ENCODE results near the gene GADL1. TPM values are rescaled to one million over a fixed set of nuclear protein-coding genes. Genes with fewer than 3 reads are reported as not detected.

Gene GADL1
- total RNA-seq, 4 donors from 2014 or later: not detected

DNA sequence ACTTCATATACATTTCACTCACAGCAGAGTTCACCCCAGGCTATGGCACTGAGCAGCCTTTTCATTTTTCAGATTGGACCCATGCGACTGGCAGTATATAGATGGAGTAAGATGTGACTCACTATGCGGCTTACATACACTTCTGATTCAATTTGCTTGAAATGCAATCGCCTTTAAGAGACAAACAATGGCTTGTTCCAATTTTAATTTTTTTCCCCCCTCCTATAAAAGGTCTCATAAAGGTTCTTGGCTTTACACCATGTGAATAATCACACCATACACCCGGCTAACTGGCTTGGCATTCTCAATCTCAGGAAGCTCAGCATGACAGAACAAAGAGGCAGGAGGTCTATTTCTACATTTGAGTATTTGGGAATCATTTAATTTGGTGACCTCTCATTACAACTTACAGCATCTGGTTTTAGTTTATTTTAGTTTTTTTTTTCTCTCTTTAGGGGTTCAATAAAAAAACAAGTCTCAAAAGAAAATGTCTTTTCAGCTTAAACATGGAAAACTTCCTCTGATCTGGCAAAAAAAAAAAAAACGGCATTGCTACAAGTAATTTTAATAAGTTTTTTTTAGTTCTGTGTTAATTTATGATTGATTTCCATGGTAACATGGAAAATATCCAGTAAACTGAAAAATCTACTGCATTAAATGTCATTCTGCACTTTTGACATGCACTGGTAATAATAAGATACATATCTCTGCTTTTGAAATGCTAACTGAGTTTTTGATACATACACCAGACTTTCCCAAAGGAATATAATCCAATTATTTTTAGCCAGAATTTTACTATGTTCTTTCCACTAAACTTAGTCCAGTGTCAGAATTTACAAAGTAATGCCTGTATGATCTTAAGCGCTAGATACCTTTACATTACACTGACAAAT, 38.8 kb downstream of the GADL1 start:
- no peak for DNase-seq
- TF ChIP-seq POLR2A (IDR thresholded peaks at IDR 0.05): no peak
- TF ChIP-seq, protein P1, sequence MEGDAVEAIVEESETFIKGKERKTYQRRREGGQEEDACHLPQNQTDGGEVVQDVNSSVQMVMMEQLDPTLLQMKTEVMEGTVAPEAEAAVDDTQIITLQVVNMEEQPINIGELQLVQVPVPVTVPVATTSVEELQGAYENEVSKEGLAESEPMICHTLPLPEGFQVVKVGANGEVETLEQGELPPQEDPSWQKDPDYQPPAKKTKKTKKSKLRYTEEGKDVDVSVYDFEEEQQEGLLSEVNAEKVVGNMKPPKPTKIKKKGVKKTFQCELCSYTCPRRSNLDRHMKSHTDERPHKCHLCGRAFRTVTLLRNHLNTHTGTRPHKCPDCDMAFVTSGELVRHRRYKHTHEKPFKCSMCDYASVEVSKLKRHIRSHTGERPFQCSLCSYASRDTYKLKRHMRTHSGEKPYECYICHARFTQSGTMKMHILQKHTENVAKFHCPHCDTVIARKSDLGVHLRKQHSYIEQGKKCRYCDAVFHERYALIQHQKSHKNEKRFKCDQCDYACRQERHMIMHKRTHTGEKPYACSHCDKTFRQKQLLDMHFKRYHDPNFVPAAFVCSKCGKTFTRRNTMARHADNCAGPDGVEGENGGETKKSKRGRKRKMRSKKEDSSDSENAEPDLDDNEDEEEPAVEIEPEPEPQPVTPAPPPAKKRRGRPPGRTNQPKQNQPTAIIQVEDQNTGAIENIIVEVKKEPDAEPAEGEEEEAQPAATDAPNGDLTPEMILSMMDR (IDR thresholded peaks at IDR 0.05): no peak
- WGBS, 2 donors: 35 to 39% methylated on average over 6 of the region's 6 CpGs
- no peak overlapping the region for H3K4me3 ChIP-seq
- no peak overlapping the region for H3K27ac ChIP-seq
- no peaks in the 10 kb centered on the region for H3K9me3 ChIP-seq
- peaks cover 0 to 11% (median 9%) of the 10 kb centered on the region in 3 donors for H3K4me1 ChIP-seq
- H3K36me3 ChIP-seq: no peaks in the 10 kb centered on the region
- intact Hi-C loops (cut with DNase I): no loop called here
- H3K27me3 ChIP-seq: no peaks in the 10 kb centered on the region

DNA sequence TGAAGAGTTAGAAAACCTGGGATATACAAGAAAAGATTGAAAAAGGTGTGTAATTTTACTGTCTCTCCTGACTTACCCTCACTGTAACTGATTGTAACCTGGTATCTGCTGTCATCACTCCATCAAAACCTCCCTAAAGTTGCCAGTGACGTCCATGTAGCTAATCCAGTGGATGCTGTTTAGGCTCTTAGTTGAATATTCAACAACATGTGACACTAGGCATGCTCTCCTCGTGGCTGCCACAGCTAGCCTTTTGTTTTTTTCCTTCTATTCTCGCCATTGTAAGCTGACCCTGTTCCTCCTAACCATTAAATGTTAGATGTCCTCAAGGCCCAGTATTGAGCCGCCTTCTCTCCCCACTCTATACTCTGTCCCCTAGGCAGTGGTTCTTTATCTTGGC, 41.6 kb downstream of the GADL1 start:
- H3K36me3 ChIP-seq: no peaks in the 10 kb centered on the region
- TF ChIP-seq, protein P1 (IDR thresholded peaks at IDR 0.05): no peak
- TF ChIP-seq POLR2A (IDR thresholded peaks at IDR 0.05): no peak
- peaks cover 0 to 11% (median 9%) of the 10 kb centered on the region in 3 donors for H3K4me1 ChIP-seq
- intact Hi-C loops (cut with DNase I): no loop called here
- no peak overlapping the region for H3K4me3 ChIP-seq
- no peaks in the 10 kb centered on the region for H3K27me3 ChIP-seq
- no peak for DNase-seq
- WGBS, 2 donors: 75 to 78% methylated on average over 4 of the region's 4 CpGs
- no peak overlapping the region for H3K27ac ChIP-seq
- H3K9me3 ChIP-seq: no peaks in the 10 kb centered on the region

DNA sequence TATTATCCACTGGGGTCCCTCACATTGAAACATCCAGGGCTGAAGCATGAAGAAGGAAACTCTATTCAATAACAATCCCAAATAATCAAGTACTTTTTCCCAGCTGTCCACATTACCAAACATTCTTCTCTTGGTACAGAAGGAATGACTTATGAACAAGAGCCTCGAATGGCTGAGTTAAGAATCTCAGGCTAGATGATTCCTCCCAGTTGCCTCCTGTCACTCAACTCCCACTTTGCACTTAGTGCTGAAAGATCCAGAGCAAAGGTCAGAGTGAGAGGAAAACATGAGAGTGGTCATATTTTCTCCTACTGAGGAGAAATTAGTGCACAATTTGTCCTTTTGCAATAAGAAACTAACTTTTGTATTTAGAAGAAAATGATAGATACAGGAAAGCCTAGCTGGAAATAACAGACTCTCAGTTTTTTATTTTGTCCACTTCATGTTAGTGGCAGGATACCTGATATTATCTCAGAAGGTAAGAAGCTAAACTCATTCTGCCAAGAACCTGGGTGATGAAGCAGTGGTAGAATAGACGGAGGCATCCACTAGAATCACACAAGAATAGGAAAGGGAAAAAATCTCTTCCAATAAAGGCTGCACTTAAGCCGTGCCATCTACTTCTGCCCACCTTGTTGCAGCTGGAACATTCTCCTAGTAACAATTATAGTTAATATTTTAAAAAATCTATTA, 46.2 kb downstream of the GADL1 start:
- 69 to 86% methylated on average over 3 of the region's 3 CpGs for WGBS, 2 donors
- TF ChIP-seq POLR2A (IDR thresholded peaks at IDR 0.05): no peak
- TF ChIP-seq, protein P1 (IDR thresholded peaks at IDR 0.05): no peak
- H3K27ac ChIP-seq: no peak overlapping the region
- H3K9me3 ChIP-seq: no peaks in the 10 kb centered on the region
- DNase-seq: no peak
- H3K36me3 ChIP-seq: no peaks in the 10 kb centered on the region
- no peak overlapping the region for H3K4me3 ChIP-seq
- no peaks in the 10 kb centered on the region for H3K27me3 ChIP-seq
- intact Hi-C loops (cut with DNase I): no loop called here
- no peaks in the 10 kb centered on the region for H3K4me1 ChIP-seq

DNA sequence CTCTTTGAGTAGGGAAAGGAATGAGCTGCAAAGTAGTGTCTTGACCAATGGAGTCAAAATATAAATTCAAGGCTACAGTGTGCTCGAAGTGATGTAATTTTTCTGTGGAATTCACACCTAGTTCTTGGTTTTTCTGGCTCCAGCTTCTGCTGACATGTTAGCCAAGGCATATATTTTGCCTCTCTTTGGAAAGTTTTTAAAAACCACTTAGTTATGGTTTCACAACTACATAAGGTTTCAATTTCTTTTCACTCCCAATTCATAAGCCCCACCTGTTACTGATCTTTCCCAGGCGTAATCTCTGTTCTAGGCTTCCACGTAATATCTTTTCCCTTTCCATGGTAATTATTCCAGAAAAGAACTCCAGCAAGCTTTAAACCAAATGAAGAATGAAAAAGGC, 46.9 kb downstream of the GADL1 start:
- 82 to 83% methylated on average over 3 of the region's 3 CpGs for WGBS, 2 donors
- Histone ChIP-seq H3K9me3 (no peaks in the 10 kb centered on the region), H3K4me1 (no peaks in the 10 kb centered on the region), H3K27ac (no peak overlapping the region), H3K27me3 (no peaks in the 10 kb centered on the region), H3K4me3 (no peak overlapping the region), H3K36me3 (no peaks in the 10 kb centered on the region)
- TF ChIP-seq, protein P1 (IDR thresholded peaks at IDR 0.05): no peak
- TF ChIP-seq POLR2A (IDR thresholded peaks at IDR 0.05): no peak
- DNase-seq: no peak
- intact Hi-C loops (cut with DNase I): no loop called here

DNA sequence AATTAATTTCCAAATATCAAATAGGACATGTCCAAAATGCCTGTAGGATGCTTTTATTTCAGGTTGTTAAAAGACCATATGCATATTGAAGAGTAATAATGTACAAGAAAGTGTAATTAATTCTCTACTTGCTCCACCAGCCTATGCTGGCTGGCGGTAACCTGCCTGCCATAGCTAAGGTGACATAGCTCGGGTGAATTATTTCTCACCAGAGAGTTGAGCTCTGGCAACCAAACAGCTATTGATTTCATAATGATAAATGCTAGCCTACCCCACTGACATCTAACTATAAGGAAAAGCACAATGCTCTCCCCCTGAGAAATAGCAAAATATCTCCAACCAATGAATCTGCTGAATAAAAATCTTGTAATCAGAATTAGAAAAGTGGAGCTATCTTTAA, 48.9 kb downstream of the GADL1 start:
- TF ChIP-seq, protein P1 (IDR thresholded peaks at IDR 0.05): no peak
- no peak for TF ChIP-seq POLR2A (IDR thresholded peaks at IDR 0.05)

More for the DNA sequence above, 48.9 kb downstream of the GADL1 start:
- Histone ChIP-seq H3K27me3 (no peaks in the 10 kb centered on the region), H3K9me3 (no peaks in the 10 kb centered on the region), H3K4me3 (no peak overlapping the region), H3K4me1 (no peaks in the 10 kb centered on the region), H3K36me3 (no peaks in the 10 kb centered on the region), H3K27ac (no peak overlapping the region)
- no peak for DNase-seq
- intact Hi-C loops (cut with DNase I): no loop called here
- 93 to 96% methylated on average over 2 of the region's 2 CpGs for WGBS, 2 donors
